K562 (cell line): ENCODE measurements around the gene AHCYL2. TPM values are rescaled to one million over a fixed set of nuclear protein-coding genes. Genes with fewer than 3 reads are reported as not detected.

Source experiments
- DLX4 ChIP-seq: fragments of 250-450 bp; sonication (Bioruptor Pico); IDR thresholded peaks from 2 replicates; pipeline ENCODE4 v1.6.1; 2021; ENCODE audit warnings: mild to moderate bottlenecking
- L3MBTL2 ChIP-seq: fragments of 450-650 bp; IDR thresholded peaks from 2 replicates; pipeline ENCODE4 v1.6.1; 2016; ENCODE audit warnings: mild to moderate bottlenecking, moderate library complexity
- MITF ChIP-seq: IDR thresholded peaks from 2 replicates; pipeline ENCODE4 v1.6.1; 2014; ENCODE audit warnings: antibody characterized with exemption
- NR2F6 ChIP-seq: fragments of 450-650 bp; formaldehyde crosslinking; IDR thresholded peaks from 2 replicates; pipeline ENCODE4 v1.4.0; 2020; ENCODE audit warnings: mild to moderate bottlenecking
- PML ChIP-seq: IDR thresholded peaks from 2 replicates; pipeline ENCODE4 v1.6.1; 2012; ENCODE audit warnings: low read length, inconsistent platforms
- PTRF ChIP-seq: fragments of 450-650 bp; IDR thresholded peaks from 2 replicates; pipeline ENCODE4 v1.6.1; 2016; ENCODE audit warnings: mild to moderate bottlenecking, missing genetic modification characterization, missing compliant biosample characterization
- RBBP5 ChIP-seq: fragments of 200-600 bp; sonication (generic); IDR thresholded peaks from 2 replicates; pipeline ENCODE4 v1.6.1; 2012; ENCODE audit warnings: borderline replicate concordance, mild to moderate bottlenecking, low read length, control low read depth, inconsistent platforms; ENCODE audit not compliant: insufficient read depth, poor library complexity, severe bottlenecking
- ZNF318 ChIP-seq, 2 experiments: fragments of 450-650 bp; IDR thresholded peaks; 2 replicates each; pipeline ENCODE4 v1.6.1; 2016; ENCODE audit warnings: mild to moderate bottlenecking in 2 of 2, borderline replicate concordance in 1 of 2, low read depth in 1 of 2, moderate library complexity in 1 of 2
- ZNF518B ChIP-seq: fragments of 250-450 bp; sonication (Bioruptor Pico); IDR thresholded peaks from 2 replicates; pipeline ENCODE4 v1.5.0; 2021; ENCODE audit warnings: mild to moderate bottlenecking, moderate library complexity
- polyA plus RNA-seq, 8 experiments: library from polyadenylated mRNA; depleted of rRNA in 4 of 8; stranded (reverse) in 5 of 8; unstranded in 3 of 8; fragments of >200 nt; fragmentation: Nextera tagmentation in 2 of 8; fragmentation: Illumina TruSeq in 1 of 8; extraction: Ambion mirVana in 2 of 8; extraction: Trizol in 1 of 8; gene quantifications; 2 replicates each; pipeline versions ENCODE4 v1.2.1 to v1.2.3, GENCODE V29; 2011 to 2014; ENCODE audit warnings: inconsistent platforms in 1 of 8, missing spikeins in 1 of 8
- total RNA-seq, 7 experiments: library from RNA; depleted of rRNA in 6 of 7; stranded (reverse); fragments of >200 nt in 6 of 7; fragmentation: Illumina TruSeq in 2 of 7; extraction: Trizol in 2 of 7; gene quantifications; 2 replicates each; pipeline versions ENCODE4 v1.2.1 to v1.2.3, GENCODE V29; 2011 to 2021; ENCODE audit warnings: low replicate concordance in 1 of 7
- TF ChIP-seq, protein P1 (sequence below): sonication (generic); formaldehyde crosslinking; IDR thresholded peaks from 2 replicates; pipeline ENCODE4 v1.8.1; 2022; ENCODE audit warnings: missing genetic modification reagents

AHCYL2 gene
- total and polyA plus RNA-seq, 9 of the 15 experiments (the other 6 are each of a cell fraction or from before 2014, with no cell fraction given): 0.93 to 10.5 (median 5.2) TPM

DNA sequence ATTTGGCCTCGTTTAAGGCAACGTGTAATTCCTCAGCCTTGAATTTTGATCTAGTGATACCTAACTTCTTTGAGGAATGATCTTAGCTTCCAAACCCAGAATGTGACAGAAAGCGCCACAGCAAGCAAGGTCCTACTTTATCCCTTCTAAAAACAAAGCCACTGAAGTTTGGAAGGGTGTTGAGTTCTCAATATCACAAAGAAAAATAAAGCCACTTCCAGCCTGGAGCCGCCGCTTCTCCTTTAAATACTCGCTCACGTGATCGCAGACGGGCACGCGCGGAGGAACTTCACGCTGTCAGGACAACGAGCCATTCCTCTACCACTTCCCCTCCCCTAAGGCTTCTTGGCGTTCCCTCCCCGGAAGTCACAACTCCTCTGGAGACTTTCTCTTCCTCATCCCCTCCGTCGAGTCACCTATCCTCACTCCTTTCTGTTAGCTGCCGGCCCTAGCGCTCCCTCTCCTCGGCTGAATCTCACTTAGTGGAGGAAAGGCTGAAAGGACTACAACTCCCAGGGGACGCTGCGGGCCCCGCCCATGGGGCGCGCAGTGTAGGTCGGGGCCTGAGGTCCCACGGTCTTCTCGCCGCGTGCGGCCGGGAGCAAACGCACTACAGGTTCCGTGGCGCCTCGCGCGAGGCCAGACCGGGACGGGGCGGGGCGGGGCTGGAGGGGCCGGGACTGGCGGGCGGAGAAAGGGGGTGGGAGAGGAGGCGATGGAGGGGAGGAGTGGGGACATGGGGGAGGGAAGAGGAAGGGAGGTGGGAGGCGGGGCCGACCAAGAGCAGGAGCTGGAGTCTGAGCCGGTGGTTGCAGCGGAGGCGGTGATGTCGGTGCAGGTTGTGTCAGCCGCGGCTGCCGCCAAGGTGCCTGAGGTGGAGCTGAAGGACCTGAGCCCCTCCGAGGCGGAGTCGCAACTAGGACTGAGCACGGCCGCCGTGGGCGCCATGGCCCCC, at the start of gene AHCYL2 (continued):
- peak; percentile 80 for TF ChIP-seq RBBP5
- no peak for TF ChIP-seq ZNF518B (CRISPR knock-in tag)
- TF ChIP-seq MITF: peak; percentile 81
- TF ChIP-seq L3MBTL2: peak; percentile 98
- TF ChIP-seq, protein P1, sequence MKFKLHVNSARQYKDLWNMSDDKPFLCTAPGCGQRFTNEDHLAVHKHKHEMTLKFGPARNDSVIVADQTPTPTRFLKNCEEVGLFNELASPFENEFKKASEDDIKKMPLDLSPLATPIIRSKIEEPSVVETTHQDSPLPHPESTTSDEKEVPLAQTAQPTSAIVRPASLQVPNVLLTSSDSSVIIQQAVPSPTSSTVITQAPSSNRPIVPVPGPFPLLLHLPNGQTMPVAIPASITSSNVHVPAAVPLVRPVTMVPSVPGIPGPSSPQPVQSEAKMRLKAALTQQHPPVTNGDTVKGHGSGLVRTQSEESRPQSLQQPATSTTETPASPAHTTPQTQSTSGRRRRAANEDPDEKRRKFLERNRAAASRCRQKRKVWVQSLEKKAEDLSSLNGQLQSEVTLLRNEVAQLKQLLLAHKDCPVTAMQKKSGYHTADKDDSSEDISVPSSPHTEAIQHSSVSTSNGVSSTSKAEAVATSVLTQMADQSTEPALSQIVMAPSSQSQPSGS: no peak
- no peak for TF ChIP-seq PTRF (tag)
- TF ChIP-seq ZNF318 (IDR thresholded peaks at IDR 0.05; ENCODE audit: borderline replicate concordance in 1 of 2, low read depth in 1 of 2): no peak
- no peak for TF ChIP-seq DLX4
- TF ChIP-seq PML: no peak
- TF ChIP-seq NR2F6: no peak
